ENCODE data around the gene FCAMR. TPM values are rescaled to one million over a fixed set of nuclear protein-coding genes. Genes with fewer than 3 reads are reported as not detected.

FCAMR gene
- total and polyA plus RNA-seq, 2 donors (not counting 3 experiments of a cell fraction or from before 2014, with no cell fraction given): not detected

GRCh38 chr1:206972728-206973127, 2.5 kb upstream of the FCAMR start:
- no TSS peak for BruUV-seq (replicated peaks)
- no peak overlapping the region for H2AFZ ChIP-seq (ENCODE audit: low read depth, low read length)
- no peaks in the 10 kb centered on the region for H3K79me2 ChIP-seq (ENCODE audit: control insufficient read depth, insufficient read depth, low read length)
- ChIA-PET CTCF (interaction anchor here (1.6 to 3.2 kb wide), 2 partner anchors 9 to 432 kb away, joined by 5 to 13 read pairs; no protein-coding TSS in a partner anchor), POLR2A (no interaction called here)
- no peak overlapping the region for H3K4me2 ChIP-seq (ENCODE audit: insufficient read depth, low read length)
- intact Hi-C loops (cut with micrococcal nuclease) (no loop called here), dilution Hi-C loops (cut with MboI; ENCODE audit: extremely low pct_ligation_motif_present, low sequenced_read_pairs) (no loop called here)
- no peak overlapping the region for H3K27ac ChIP-seq (ENCODE audit: insufficient read depth, low read depth, low read length)
- H3K4me3 ChIP-seq (replicated peaks in 1 of 3; ENCODE audit: insufficient read depth in 1 of 3, low read depth in 1 of 3, low read length in 3 of 3): no peak overlapping the region
- no peak overlapping the region for H3K9ac ChIP-seq (replicated peaks; ENCODE audit: extremely low read depth, insufficient read depth, low read length)
- H3K27me3 ChIP-seq (ENCODE audit: control insufficient read depth in 2 of 2, insufficient read depth in 2 of 2, low read length in 2 of 2): peaks cover 5 to 10% of the 10 kb centered on the region in 2 experiments
- FAIRE-seq (no peak), DNase-seq (ENCODE audit: low read depth, low spot score) (no peak)
- TF ChIP-seq FOS (IDR thresholded peaks at IDR 0.05; ENCODE audit: borderline replicate concordance, insufficient read depth, low read length): no peak
- TF ChIP-seq POLR2AphosphoS5 (IDR thresholded peaks at IDR 0.05; ENCODE audit: insufficient read depth, low read depth, low read length): no peak
- TF ChIP-seq CTCF (IDR thresholded peaks at IDR 0.05; ENCODE audit: extremely low read depth in 1 of 2, insufficient read depth in 1 of 2, low read depth in 1 of 2, low read length in 2 of 2): no peak
- no peak for TF ChIP-seq JUN (IDR thresholded peaks at IDR 0.05; ENCODE audit: borderline replicate concordance, insufficient read depth, insufficient read length, low read depth)
- no peak for TF ChIP-seq MYC (IDR thresholded peaks at IDR 0.05; ENCODE audit: low read depth, low read length)
- TF ChIP-seq GATA2 (IDR thresholded peaks at IDR 0.05; ENCODE audit: insufficient read depth, insufficient read length, low read depth, low read length): no peak
- H3K9me3 ChIP-seq (replicated peaks; ENCODE audit: control insufficient read depth, insufficient read depth, low read length): no peaks in the 10 kb centered on the region
- H3K36me3 ChIP-seq (ENCODE audit: control insufficient read depth in 2 of 2, extremely low read depth in 1 of 2, insufficient read depth in 2 of 2, low read length in 2 of 2): no peaks in the 10 kb centered on the region
- H4K20me1 ChIP-seq (replicated peaks; ENCODE audit: control insufficient read depth, extremely low read depth, insufficient read depth, low read length): no peaks in the 10 kb centered on the region
- no peaks in the 10 kb centered on the region for H3K4me1 ChIP-seq (ENCODE audit: control insufficient read depth, extremely low read depth, insufficient read depth, low read length)
- no peaks in the 10 kb centered on the region for H3K9me1 ChIP-seq (replicated peaks; ENCODE audit: control insufficient read depth, extremely low read depth, insufficient read depth, low read length)

Data from endothelial cell of umbilical vein (primary cell).